GM12873 (cell line): ENCODE data around the gene BMP3.

ENCODE experiments used
- TF ChIP-seq, protein P1 (sequence below): IDR thresholded peaks from 2 replicates; pipeline ENCODE4 v1.5.1; 2012; ENCODE audit warnings: low read depth, mild to moderate bottlenecking, moderate library complexity, low read length, control low read depth; ENCODE audit not compliant: insufficient read depth; ENCODE audit errors: missing control alignments

BMP3 gene

GRCh38 chr4:81007417-81007816 is 23.1 kb upstream of the BMP3 start:
- TF ChIP-seq, protein P1, sequence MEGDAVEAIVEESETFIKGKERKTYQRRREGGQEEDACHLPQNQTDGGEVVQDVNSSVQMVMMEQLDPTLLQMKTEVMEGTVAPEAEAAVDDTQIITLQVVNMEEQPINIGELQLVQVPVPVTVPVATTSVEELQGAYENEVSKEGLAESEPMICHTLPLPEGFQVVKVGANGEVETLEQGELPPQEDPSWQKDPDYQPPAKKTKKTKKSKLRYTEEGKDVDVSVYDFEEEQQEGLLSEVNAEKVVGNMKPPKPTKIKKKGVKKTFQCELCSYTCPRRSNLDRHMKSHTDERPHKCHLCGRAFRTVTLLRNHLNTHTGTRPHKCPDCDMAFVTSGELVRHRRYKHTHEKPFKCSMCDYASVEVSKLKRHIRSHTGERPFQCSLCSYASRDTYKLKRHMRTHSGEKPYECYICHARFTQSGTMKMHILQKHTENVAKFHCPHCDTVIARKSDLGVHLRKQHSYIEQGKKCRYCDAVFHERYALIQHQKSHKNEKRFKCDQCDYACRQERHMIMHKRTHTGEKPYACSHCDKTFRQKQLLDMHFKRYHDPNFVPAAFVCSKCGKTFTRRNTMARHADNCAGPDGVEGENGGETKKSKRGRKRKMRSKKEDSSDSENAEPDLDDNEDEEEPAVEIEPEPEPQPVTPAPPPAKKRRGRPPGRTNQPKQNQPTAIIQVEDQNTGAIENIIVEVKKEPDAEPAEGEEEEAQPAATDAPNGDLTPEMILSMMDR, result no peak

DNA sequence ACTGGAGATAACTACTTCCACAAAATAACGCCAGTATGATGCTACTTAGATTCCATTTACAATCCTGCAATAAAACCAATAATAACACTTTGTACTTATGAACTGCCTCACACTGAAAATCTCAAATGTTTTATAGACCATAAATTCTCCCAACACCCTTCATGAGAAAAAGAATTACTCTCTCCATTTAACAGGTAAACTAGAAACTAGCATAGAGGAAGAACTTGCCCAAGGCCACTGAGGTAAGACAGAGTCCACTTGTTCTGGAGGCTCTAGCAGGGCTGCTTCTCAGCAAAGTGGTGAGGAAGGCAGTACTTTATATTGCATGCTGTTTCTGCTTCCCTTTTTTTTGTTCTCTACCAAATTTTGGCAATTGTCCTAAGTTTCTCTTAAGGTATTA is 11.5 kb upstream of the BMP3 start:
- TF ChIP-seq, protein P1, result no peak

DNA sequence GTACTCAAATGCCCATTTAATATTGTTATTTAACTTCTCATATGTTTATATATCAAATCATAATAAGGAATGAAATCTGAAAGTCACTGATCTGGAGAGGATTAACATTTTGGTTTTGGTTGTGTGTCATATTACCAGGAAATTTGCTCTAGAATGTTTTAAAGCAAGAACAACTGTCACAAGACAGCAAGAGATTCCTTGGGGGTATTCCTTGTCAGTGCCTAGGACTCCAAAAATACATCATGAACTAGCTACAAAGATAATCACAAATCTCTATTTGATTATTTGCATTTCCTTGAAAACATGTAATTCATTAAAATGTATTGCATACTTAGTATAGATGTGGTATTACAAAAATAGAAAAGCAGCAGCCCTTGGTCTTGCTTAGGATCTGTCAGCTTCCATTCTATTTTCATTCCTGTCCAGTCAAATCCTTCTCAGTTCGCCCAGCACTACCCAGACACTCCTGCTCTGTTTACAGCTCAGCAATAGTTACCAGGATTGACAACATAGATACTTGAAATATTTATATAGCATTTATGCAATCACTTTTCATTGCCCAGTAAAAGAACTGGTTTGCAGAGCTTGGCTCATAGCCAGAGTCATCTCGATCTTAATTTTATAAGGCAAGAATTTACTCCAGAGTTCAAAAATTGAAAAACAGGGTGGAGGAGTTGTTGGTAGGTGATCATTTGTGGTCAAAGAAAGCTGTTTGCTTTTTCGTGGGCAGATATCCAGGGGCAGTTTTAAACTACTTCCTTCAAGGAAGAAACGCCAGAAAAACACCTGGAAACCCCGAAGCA is 9.2 kb upstream of the BMP3 start:
- TF ChIP-seq, protein P1, result no peak

DNA sequence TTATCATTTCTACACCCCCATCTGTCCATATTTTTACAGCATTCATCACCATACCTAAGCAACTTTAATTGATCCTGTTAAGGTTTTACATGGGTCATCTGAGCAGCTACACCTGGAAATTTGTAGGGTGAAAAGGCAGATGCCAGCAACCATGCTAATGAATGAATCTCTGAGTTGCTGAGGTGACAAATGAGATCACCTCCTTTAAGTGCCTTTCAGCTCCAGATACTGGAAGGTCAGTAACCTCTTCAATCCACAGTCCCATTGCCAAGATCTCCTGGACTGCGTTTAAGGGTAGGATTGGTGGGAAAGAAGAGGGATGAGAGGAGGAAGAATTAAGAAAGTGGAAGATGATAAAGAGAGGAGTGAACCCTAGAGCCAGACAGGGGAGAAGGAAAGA is 8.5 kb upstream of the BMP3 start:
- TF ChIP-seq, protein P1, result no peak

GRCh38 chr4:81023484-81023883 is 7.0 kb upstream of the BMP3 start:
- TF ChIP-seq, protein P1, result no peak

GRCh38 chr4:81030981-81031791 is 678 bp downstream of the BMP3 start:
- TF ChIP-seq, protein P1, result no peak

GRCh38 chr4:81031796-81032551 is 1.5 kb downstream of the BMP3 start:
- TF ChIP-seq, protein P1, result no peak
